Measurements from ENCODE around the gene HLA-A.

- TF ChIP-seq POLR2A (IDR thresholded peaks at IDR 0.05; ENCODE audit: low read length): no peak
- no peak for TF ChIP-seq GATA1 (IDR thresholded peaks at IDR 0.05; ENCODE audit: low read depth, low read length)
Observed at GRCh38 chr6:29982097-29982496, 39.8 kb downstream of the HLA-A start.
